ENCODE measurements around the gene NCMAP.

The NCMAP gene

DNA sequence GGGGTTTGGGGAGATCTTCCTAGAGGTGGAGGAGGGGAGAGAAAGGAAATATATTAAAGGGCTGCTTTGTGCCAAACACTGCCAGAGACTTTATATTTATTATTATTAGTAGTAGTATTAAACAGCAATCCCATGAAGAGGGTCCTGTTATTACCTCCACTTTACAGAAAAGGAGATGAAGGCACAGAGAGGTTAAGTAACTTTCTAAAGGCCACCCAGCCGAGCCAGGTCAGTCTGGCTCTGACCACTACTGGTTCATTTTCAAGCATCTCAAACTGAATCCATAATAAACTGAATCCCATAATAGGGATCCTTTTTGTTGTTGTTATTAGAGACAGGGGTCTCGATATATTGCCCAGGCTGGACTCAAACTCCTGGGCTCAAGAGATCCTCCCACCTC is 12.6 kb downstream of the NCMAP start:
- TF ChIP-seq, protein P1, sequence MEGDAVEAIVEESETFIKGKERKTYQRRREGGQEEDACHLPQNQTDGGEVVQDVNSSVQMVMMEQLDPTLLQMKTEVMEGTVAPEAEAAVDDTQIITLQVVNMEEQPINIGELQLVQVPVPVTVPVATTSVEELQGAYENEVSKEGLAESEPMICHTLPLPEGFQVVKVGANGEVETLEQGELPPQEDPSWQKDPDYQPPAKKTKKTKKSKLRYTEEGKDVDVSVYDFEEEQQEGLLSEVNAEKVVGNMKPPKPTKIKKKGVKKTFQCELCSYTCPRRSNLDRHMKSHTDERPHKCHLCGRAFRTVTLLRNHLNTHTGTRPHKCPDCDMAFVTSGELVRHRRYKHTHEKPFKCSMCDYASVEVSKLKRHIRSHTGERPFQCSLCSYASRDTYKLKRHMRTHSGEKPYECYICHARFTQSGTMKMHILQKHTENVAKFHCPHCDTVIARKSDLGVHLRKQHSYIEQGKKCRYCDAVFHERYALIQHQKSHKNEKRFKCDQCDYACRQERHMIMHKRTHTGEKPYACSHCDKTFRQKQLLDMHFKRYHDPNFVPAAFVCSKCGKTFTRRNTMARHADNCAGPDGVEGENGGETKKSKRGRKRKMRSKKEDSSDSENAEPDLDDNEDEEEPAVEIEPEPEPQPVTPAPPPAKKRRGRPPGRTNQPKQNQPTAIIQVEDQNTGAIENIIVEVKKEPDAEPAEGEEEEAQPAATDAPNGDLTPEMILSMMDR (conservative IDR thresholded peaks at IDR 0.05; ENCODE audit: low read depth): no peak
- DNase-seq (ENCODE audit: low spot score): no peak
- H3K27ac ChIP-seq: no peak overlapping the region
- ChIA-PET CTCF (interaction anchor here (0.6 to 0.7 kb wide), 2 partner anchors 28 to 128 kb away, joined by 3 to 5 read pairs; no protein-coding TSS in a partner anchor), POLR2A (ENCODE audit: low non-redundant PET) (no interaction called here)

DNA sequence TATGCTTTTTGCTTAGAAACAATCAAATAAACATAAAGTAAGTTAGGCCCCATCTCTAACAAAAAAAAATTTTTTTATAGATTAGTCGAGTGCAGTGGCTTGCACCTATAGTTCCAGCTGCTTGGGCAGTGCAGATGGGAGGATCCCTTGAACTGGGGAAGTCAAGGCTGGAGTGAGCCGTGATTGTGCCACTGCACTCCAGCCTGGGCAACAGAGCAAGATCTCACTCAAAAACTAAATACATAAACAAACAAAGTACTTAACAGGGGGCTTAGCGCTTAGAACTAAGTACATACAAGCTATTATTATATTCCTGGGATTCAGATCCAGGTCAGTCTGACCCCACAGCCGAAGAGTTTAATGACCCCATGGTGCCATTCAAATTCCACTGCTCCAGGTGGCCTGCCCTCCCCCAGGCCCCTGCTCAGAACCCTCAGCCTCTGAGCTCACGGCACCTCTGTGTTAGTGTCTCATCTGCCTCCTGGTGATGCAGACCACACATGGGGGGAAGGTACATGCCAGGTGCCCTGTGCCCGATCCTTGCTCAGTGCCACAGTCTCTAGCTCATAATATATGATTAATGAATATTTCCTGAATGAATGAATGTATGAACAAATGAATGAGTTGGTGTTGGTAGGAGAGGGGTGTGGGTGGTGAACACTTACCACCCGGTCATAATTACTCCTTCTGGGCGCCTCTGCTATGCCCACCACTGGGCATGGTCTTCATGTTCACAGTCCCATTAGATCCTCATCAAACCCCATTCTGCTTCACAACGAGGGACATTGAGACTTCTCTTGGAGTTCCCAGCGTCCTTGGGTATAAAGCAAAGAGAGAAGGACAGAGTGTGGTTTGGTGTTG is 14.6 kb downstream of the NCMAP start:
- DNase-seq (ENCODE audit: low spot score): no peak
- CTCF ChIA-PET: no interaction called here
- POLR2A ChIA-PET (ENCODE audit: low non-redundant PET): no interaction called here
- H3K27ac ChIP-seq: no peak overlapping the region
- TF ChIP-seq, protein P1 (conservative IDR thresholded peaks at IDR 0.05; ENCODE audit: low read depth): no peak

DNA sequence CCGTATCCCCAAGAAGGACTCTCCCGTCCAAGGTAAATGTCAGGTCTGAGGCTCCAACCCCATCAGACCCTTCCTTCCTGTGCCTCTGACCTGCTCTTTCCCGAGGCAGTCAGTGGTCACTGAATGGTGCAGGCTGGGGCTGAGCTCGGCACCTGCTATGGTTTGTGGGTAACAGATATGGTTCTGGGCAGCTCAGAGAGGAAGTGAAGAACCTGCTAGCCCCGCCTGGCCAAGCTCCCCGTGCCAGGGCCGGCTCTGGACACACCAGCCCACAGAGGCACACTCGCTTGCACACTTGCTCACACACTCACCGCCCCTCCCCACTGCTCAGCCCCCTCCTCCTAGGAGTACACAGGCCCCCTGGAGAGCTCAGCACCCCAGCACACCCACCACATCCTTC is 16.4 kb downstream of the NCMAP start:
- CTCF ChIA-PET: no interaction called here
- TF ChIP-seq, protein P1 (conservative IDR thresholded peaks at IDR 0.05; ENCODE audit: low read depth): no peak
- DNase-seq (ENCODE audit: low spot score): no peak
- H3K27ac ChIP-seq: no peak overlapping the region
- POLR2A ChIA-PET (ENCODE audit: low non-redundant PET): no interaction called here

DNA sequence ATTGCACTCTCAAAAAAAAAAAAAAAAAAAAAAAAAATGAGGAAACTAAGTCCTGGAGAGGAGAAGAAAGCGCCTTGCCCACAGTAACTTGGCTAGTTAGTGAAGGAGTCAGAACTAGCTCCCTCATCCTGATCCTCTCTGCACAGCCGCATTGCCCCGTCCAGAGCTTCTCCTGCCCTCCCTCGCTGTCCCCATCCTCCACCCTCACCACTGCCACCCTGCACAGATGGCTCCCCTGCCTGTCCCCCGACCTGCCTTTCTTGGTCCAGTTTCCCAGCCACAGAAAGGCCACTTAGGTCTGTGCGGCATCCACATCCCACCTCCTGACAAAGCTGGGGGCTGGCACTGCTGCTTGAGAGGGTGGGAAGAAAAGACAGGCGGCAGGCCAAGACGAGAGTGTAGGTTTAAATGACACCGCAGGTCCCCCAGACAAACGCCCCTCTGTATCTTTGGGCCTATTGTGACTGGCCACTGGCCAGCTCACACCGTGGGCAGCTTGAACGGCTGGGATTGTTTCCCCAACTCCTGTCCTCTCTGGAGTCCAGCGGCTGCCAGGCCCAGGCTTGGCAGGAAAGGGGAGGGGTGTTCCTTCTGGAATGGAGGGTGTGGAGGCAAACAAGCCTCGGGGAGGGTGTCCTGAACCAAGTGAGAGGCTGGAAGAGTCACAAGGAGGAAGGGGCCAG is 20.2 kb downstream of the NCMAP start:
- no peak overlapping the region for H3K27ac ChIP-seq
- TF ChIP-seq, protein P1 (conservative IDR thresholded peaks at IDR 0.05; ENCODE audit: low read depth): no peak
- ChIA-PET CTCF (interaction anchor here (0.6 to 2.2 kb wide), 2 partner anchors 11 to 150 kb away, joined by 4 to 8 read pairs; no protein-coding TSS in a partner anchor), POLR2A (ENCODE audit: low non-redundant PET) (no interaction called here)
- no peak for DNase-seq (ENCODE audit: low spot score)

DNA sequence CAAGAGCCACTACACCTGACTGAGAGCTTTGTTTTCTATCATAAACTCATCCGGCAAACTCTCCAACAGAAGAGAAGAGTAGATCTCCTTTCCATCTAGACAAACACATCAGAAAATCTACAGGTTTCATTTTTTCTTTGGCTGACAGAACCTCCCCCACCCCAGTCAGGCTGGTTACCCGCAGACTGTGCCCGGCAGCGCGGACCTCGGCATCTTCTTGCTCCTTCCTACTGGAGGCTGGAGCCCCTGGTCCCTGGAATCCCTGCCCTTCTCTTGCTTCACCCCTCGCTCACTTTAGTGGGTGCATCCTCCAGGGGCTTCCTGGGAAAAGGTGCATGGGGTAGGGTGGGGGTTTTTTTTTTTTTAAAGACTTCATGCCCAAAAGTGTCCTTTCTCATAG is 23.0 kb downstream of the NCMAP start:
- no peak for DNase-seq (ENCODE audit: low spot score)

DNA sequence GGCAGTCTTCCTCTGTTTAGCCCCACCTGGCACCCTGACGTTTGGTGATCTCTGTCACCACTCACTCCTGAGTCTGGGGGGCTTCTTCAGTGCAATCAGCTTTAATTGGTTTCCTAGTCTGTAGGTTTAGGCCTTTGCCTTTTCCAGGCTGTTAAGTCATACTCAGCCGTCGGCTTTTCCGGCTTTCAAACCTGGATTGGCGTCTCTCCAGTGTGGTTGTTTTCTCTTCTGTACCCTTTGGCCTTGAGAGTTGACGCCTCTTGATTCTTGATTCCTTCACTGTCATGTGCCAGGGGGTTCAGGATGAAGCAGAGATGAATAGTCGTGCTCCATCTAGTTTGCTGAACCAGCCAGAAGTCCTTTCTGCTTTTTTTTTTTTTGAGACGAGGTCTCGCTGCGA is 24.9 kb downstream of the NCMAP start:
- TF ChIP-seq, protein P1 (conservative IDR thresholded peaks at IDR 0.05; ENCODE audit: low read depth): no peak
- no peak for DNase-seq (ENCODE audit: low spot score)
- ChIA-PET CTCF (no interaction called here), POLR2A (ENCODE audit: low non-redundant PET) (no interaction called here)
- no peak overlapping the region for H3K27ac ChIP-seq

More for the DNA sequence above, 23.0 kb downstream of the NCMAP start:
- CTCF ChIA-PET: interaction anchor here (1.6 kb wide), 1 partner anchor 8 kb away, joined by 5 read pairs; no protein-coding TSS in a partner anchor
- TF ChIP-seq, protein P1 (conservative IDR thresholded peaks at IDR 0.05; ENCODE audit: low read depth): no peak
- POLR2A ChIA-PET (ENCODE audit: low non-redundant PET): interaction anchor here (0.6 kb wide), 1 partner anchor 35 kb away, joined by 3 read pairs; no protein-coding TSS in a partner anchor
- H3K27ac ChIP-seq: no peak overlapping the region
